ENCODE results near the gene PROSER3. TPM values are rescaled to one million over a fixed set of nuclear protein-coding genes. Genes with fewer than 3 reads are reported as not detected.

PROSER3 gene
- total RNA-seq, 1 donor from 2014 or later: 13.8 TPM

DNA sequence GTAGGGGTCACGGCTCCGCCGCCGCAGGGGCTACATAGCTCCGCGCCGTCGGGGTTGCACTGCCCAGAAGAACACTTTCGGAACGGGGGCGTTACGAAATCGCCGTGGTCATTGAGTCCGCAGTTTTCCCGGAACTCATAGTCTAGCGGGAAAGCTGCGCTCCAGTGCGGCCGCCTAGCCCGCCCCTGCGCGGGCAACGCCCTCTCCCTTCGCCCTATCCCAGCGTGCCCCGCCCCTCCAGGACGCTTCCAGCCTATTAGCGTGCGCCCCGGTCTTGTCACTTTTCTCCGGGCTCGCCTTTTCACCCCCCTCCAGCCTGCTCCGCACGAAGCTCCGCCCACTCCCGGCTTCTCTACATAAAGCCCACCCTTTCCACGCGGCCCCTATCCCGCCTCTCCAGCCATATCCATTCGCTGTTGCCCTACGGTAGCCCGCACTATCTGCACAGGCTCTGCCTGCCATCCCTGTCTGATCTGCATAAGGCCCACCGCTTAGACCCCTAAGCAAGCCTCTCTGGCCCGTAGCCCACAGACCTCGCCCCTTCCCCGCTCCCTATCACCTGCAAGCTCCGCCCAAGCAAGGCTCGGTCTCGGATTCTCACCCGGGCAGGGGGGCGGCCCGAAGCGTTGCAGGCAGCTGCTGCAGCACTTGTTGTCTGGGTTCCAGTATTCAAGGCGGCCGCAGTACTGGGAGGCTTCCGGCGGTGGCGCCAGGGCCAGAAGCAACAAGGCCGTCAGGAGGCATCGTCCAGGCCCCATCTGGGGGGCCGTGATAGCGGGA lies 17.4 kb upstream of the PROSER3 start:
- peak in 1 of 2 donors; percentile 97 for DNase-seq (ENCODE audit: extremely low spot score in 2 of 2)
- Histone ChIP-seq H3K36me3 (peaks cover 0 to 25% of the 10 kb centered on the region in 2 donors), H3K27me3 (no peaks in the 10 kb centered on the region), H3K27ac (peak overlapping the region; percentile 66), H3K4me1 (peaks cover 25% of the 10 kb centered on the region), H3K9me3 (no peaks in the 10 kb centered on the region), H3K4me3 (peak overlapping the region; percentile 64 to 66)
- TF ChIP-seq POLR2A (IDR thresholded peaks at IDR 0.05): no peak
- TF ChIP-seq POLR2AphosphoS5 (IDR thresholded peaks at IDR 0.05; ENCODE audit: insufficient read depth in 1 of 2, low read depth in 1 of 2): peak; percentile 83 to 88
- intact Hi-C loops (cut with DNase I): no loop called here

DNA sequence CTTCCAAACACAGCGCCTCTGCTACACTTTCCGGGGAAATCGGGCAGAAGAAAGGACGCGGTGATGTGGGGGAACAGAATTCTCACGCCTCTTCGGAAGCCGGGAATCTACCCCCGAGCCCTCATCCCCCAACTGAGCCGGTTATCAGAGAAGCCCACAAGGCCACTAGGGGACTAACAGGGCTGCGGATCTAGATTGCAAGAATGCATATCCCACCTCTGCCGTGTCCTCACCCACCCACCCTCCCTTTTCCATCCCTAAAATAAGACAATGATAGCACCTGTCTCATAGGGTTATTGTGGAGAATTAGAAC lies 16.8 kb upstream of the PROSER3 start:
- Histone ChIP-seq H3K27me3 (no peaks in the 10 kb centered on the region), H3K36me3 (peaks cover 0 to 25% of the 10 kb centered on the region in 2 donors), H3K27ac (peak overlapping the region; percentile 66), H3K4me3 (peak overlapping the region; percentile 64 to 66), H3K4me1 (peaks cover 31% of the 10 kb centered on the region), H3K9me3 (no peaks in the 10 kb centered on the region)
- TF ChIP-seq POLR2A (IDR thresholded peaks at IDR 0.05) (no peak), POLR2AphosphoS5 (IDR thresholded peaks at IDR 0.05; ENCODE audit: insufficient read depth in 1 of 2, low read depth in 1 of 2) (no peak)
- TF ChIP-seq, protein P1, sequence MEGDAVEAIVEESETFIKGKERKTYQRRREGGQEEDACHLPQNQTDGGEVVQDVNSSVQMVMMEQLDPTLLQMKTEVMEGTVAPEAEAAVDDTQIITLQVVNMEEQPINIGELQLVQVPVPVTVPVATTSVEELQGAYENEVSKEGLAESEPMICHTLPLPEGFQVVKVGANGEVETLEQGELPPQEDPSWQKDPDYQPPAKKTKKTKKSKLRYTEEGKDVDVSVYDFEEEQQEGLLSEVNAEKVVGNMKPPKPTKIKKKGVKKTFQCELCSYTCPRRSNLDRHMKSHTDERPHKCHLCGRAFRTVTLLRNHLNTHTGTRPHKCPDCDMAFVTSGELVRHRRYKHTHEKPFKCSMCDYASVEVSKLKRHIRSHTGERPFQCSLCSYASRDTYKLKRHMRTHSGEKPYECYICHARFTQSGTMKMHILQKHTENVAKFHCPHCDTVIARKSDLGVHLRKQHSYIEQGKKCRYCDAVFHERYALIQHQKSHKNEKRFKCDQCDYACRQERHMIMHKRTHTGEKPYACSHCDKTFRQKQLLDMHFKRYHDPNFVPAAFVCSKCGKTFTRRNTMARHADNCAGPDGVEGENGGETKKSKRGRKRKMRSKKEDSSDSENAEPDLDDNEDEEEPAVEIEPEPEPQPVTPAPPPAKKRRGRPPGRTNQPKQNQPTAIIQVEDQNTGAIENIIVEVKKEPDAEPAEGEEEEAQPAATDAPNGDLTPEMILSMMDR (IDR thresholded peaks at IDR 0.05): no peak
- intact Hi-C loops (cut with DNase I): no loop called here
- no peak for DNase-seq (ENCODE audit: extremely low spot score in 2 of 2)

DNA sequence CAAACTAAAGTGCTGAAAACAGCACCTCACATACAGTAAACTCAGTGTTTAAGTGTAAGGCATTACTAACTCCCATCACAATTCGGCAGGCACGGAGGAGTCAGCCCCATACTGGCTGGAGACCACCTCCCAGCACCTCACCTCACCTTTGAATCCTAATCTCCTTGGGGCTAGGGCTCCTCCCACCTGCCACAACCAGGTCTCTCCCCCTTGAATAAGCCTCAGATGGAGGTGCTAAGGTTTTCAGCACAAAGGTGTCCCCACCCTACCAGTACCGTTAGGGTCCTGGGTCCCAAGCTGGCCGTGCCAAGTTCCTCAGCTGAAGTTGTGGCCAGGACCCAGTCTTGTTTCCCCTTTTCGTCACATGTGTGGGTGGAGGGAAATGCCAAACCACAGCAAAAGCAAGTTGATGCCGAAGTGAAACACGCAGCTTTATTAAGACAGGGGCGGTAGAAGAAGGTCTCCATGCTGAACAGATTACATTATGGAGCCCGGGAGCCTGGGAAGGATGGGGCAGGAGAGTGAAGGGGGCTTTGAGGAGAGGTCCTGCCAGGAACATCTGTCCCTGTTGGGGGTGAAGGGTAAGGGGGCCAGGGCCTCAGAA lies 15.8 kb upstream of the PROSER3 start, which contains the start of gene IGFLR1:
IGFLR1 (minus strand) TSS at position 332 of the 604 bp plus-strand sequence. CDS start 1,272 bp downstream, outside the sequence.
- Histone ChIP-seq H3K9me3 (no peaks in the 10 kb centered on the region), H3K27ac (peak within 1 kb of the TSS; percentile 66), H3K36me3 (peaks cover 0 to 18% of the 10 kb centered on the region in 2 donors), H3K27me3 (no peaks in the 10 kb centered on the region), H3K4me3 (peak within 1 kb of the TSS in 1 of 2 donors; percentile 66), H3K4me1 (peaks cover 38% of the 10 kb centered on the region)
- DNase-seq (ENCODE audit: extremely low spot score in 2 of 2): no peak
- intact Hi-C loops (cut with DNase I): no loop called here
- TF ChIP-seq, protein P1 (IDR thresholded peaks at IDR 0.05): no peak
- no peak for TF ChIP-seq POLR2AphosphoS5 (IDR thresholded peaks at IDR 0.05; ENCODE audit: insufficient read depth in 1 of 2, low read depth in 1 of 2)
- no peak for TF ChIP-seq POLR2A (IDR thresholded peaks at IDR 0.05)

DNA sequence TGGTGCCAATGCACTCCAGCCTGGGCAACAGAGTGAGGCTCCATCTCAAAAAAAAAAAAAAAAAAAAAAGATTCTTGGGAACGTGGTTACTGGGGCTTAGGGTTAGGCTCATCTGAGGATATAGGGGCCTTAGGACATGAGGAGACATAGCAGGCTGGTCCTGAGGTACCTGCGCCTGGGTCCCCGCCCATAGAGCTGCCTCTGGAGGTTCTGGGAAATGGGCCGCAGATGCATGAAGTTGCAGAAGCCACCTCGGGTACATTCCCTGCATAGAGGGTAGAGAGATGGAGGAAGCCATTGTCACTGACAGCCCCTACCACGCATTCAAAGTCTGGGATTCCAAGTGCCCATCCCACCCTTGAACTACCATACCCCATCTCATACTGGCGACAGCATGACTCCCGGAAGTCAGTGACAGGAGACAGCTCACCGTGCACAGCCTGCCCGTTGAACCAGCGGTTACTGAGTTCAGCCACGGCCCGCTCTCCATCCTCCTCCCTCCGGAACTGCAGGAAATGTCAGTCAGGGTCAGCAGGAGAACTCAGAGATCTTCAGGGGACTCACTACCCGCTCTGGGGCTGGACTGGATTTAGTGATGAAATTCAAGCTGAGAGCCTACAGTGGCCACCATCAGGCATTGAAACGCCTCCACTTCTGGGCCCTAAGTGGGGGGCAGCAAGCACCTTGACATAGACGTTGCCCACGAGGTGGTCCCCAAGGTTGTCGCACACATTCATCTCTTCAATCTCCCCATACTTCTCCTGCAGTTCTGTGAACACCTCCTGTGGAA lies 14.1 kb upstream of the PROSER3 start:
- peaks cover 46% of the 10 kb centered on the region for H3K4me1 ChIP-seq
- H3K27ac ChIP-seq: peak overlapping the region; percentile 100
- H3K4me3 ChIP-seq: peak overlapping the region in 1 of 2 donors; percentile 93
- H3K36me3 ChIP-seq: peaks cover 0 to 2% of the 10 kb centered on the region in 2 donors
- TF ChIP-seq POLR2A (IDR thresholded peaks at IDR 0.05) (no peak), POLR2AphosphoS5 (IDR thresholded peaks at IDR 0.05; ENCODE audit: insufficient read depth in 1 of 2, low read depth in 1 of 2) (no peak)
- TF ChIP-seq, protein P1 (IDR thresholded peaks at IDR 0.05): no peak
- intact Hi-C loops (cut with DNase I): no loop called here
- H3K9me3 ChIP-seq: no peaks in the 10 kb centered on the region
- H3K27me3 ChIP-seq: no peaks in the 10 kb centered on the region
- no peak for DNase-seq (ENCODE audit: extremely low spot score in 2 of 2)
